Sigmoid colon (tissue), 7 donors: Measurements from ENCODE around the gene KCNAB2. TPM values are rescaled to one million over a fixed set of nuclear protein-coding genes. Genes with fewer than 3 reads are reported as not detected.

Source experiments
- DNase-seq: peaks from one replicate; pipeline ENCODE4 v3.0.0-alpha.2; 2019
- H3K27ac ChIP-seq, 4 donors: fragments of 200-600 bp; sonication (generic); one replicate each; pipeline ENCODE4 v1.5.1; 2016 to 2019; ENCODE audit warnings: mild to moderate bottlenecking in 1 of 4
- H3K27me3 ChIP-seq, 3 donors: fragments of 200-600 bp; sonication (generic); one replicate each; pipeline ENCODE4 v1.5.1; 2019; ENCODE audit warnings: mild to moderate bottlenecking in 1 of 3
- H3K36me3 ChIP-seq, 4 donors: fragments of 200-600 bp; sonication (generic); one replicate each; pipeline ENCODE4 v1.5.1; 2016 to 2019
- H3K4me1 ChIP-seq, 4 donors: fragments of 200-600 bp; sonication (generic); one replicate each; pipeline ENCODE4 v1.5.1; 2017 to 2019
- H3K4me3 ChIP-seq, 4 donors: fragments of 200-600 bp; sonication (generic); one replicate each; pipeline ENCODE4 v1.5.1; 2017 to 2019; ENCODE audit warnings: mild to moderate bottlenecking in 2 of 4, moderate library complexity in 1 of 4
- H3K9me3 ChIP-seq, 4 donors: fragments of 200-600 bp in 3 of 4; sonication (generic) in 3 of 4; one replicate each; pipeline versions ENCODE4 v1.5.1 to v1.6.1; 2013 to 2019
- EP300 ChIP-seq, 4 donors: sonication (generic); formaldehyde crosslinking; IDR thresholded peaks; one replicate each; pipeline ENCODE4 v1.6.1; 2017; ENCODE audit warnings: antibody characterized with exemption in 4 of 4
- POLR2A ChIP-seq, 2 donors: fragments of 450-650 bp; IDR thresholded peaks; one replicate each; pipeline ENCODE4 v1.6.1; 2016; ENCODE audit warnings: antibody characterized with exemption in 2 of 2, mild to moderate bottlenecking in 2 of 2, moderate library complexity in 2 of 2
- POLR2AphosphoS5 ChIP-seq, 4 donors: sonication (generic); formaldehyde crosslinking; IDR thresholded peaks; one replicate each; pipeline ENCODE4 v1.6.1; 2017; ENCODE audit warnings: antibody characterized with exemption in 4 of 4
- WGBS, 2 donors: extraction: QIAGEN DNeasy Blood & Tissue Kit; methylation state at CpG; one replicate each; pipeline ENCODE4 v1.1.7; 2013; 5-methylcytosine and 5-hydroxymethylcytosine counted together
- intact Hi-C: fragments of 100-400 bp; cut with DNase I; formaldehyde crosslinking; loops from one replicate; pipeline ENCODE4 v1.15.1; 2023
- polyA plus RNA-seq, 3 donors: library from polyadenylated mRNA; stranded (reverse); fragments of 200-250 nt; gene quantifications; one replicate each; pipeline ENCODE4 v1.2.3, GENCODE V29; 2013
- total RNA-seq, 4 donors: library from RNA; depleted of rRNA; stranded (reverse); fragments of >200 nt; gene quantifications; one replicate each; pipeline ENCODE4 v1.1.0, GENCODE V29; 2016
- TF ChIP-seq, protein P1 (sequence below), 4 experiments: fragments of 450-650 bp in 3 of 4; fragments of 200-600 bp in 1 of 4; IDR thresholded peaks; one replicate each; pipeline ENCODE4 v1.5.1; 2016 to 2019; ENCODE audit warnings: antibody characterized with exemption in 4 of 4, mild to moderate bottlenecking in 3 of 4, moderate library complexity in 2 of 4
- donor health status: healthy with polysubstance abuse.
- donor health status: Bipolar disorder and iron deficiency.
- donor health status: healthy.

Gene KCNAB2
- total and polyA plus RNA-seq, 7 donors = 3.0 to 23.5 (median 7.7) TPM

DNA sequence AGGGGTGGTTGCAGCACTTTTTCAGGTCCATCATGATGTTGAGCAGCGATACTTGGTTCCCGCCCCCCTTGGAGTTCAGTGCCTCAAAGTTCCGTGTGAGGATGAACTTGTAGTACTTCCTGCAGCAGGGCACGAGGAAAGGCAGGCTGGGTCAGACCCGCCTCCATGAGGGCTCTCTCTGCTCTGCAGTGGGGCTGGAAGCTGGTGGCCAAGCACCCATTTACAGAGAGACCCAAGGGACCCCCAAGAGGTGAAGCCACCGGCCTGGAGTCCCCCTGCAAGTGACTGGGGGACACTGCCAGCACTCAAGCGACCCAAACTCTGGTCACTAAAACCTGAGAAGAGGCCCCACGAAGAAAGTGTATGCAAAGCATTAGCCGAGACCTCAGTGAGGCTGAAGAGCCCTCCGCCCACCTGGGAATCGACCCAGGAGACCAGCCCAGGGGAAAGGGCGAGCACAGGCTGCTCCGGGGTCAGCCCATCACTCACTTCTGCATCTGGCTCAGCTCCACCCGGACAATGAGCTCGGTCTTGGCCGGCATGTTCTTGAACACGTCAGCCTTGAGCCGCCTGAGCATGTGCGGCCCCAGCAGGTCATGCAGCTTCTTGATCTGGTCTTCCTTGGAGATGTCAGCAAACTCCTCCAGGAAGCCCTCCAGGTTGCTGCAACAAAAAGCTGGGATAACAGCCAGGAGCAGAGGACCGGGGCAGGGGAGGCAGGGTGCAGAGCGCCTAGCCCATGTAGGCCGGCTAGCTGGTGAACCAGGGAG lies 89.2 kb downstream of the KCNAB2 start:
- peaks cover 0 to 5% (median 0%) of the 10 kb centered on the region in 4 donors for H3K9me3 ChIP-seq
- WGBS, 2 donors = 80 to 85% methylated on average over 22 of the region's 22 CpGs
- no peak overlapping the region for H3K27ac ChIP-seq
- H3K36me3 ChIP-seq = no peaks in the 10 kb centered on the region
- intact Hi-C loops = no loop called here
- H3K4me1 ChIP-seq = no peaks in the 10 kb centered on the region
- no peak for TF ChIP-seq POLR2A (IDR thresholded peaks at IDR 0.05)
- no peak for TF ChIP-seq EP300 (IDR thresholded peaks at IDR 0.05)
- no peak for TF ChIP-seq POLR2AphosphoS5 (IDR thresholded peaks at IDR 0.05)
- TF ChIP-seq, protein P1, sequence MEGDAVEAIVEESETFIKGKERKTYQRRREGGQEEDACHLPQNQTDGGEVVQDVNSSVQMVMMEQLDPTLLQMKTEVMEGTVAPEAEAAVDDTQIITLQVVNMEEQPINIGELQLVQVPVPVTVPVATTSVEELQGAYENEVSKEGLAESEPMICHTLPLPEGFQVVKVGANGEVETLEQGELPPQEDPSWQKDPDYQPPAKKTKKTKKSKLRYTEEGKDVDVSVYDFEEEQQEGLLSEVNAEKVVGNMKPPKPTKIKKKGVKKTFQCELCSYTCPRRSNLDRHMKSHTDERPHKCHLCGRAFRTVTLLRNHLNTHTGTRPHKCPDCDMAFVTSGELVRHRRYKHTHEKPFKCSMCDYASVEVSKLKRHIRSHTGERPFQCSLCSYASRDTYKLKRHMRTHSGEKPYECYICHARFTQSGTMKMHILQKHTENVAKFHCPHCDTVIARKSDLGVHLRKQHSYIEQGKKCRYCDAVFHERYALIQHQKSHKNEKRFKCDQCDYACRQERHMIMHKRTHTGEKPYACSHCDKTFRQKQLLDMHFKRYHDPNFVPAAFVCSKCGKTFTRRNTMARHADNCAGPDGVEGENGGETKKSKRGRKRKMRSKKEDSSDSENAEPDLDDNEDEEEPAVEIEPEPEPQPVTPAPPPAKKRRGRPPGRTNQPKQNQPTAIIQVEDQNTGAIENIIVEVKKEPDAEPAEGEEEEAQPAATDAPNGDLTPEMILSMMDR (IDR thresholded peaks at IDR 0.05) = no peak
- H3K27me3 ChIP-seq = no peaks in the 10 kb centered on the region
- peak; percentile 52 for DNase-seq
- H3K4me3 ChIP-seq = no peak overlapping the region

DNA sequence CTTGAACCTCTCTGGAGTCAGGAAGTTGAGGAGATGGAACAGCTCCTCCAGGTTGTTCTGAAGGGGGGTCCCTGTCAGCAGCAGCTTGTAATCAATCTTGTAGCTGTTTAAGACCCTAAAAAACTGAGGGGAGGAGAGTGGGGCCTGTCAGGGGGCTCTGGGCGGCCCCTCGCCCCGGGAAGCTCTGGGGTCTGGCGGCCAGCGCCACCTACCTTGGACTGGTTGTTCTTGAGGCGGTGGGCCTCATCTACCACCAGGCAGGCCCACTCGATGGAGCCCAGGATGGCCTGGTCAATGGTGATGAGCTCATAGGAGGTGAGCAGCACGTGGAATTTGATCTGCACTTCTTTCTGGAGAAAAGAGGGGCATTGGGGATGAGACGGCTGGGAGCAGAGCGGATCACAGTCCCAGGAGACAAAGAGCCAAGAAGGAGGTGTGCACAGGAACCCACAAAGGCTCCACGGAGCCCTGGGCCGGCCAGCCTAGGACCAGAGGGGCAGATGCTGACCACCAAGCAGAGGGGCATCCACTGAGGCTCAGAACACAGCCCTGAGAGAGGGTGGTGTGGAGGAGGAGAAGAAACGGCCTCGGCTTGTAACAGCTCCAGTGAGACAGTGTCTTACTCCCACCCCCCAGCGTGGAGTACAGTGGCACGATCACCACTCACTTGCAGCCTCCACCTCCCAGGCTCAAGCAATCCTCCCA lies 91.0 kb downstream of the KCNAB2 start:
- intact Hi-C loops = no loop called here
- TF ChIP-seq, protein P1 (IDR thresholded peaks at IDR 0.05) = no peak
- TF ChIP-seq POLR2AphosphoS5 (IDR thresholded peaks at IDR 0.05) (no peak), EP300 (IDR thresholded peaks at IDR 0.05) (no peak), POLR2A (IDR thresholded peaks at IDR 0.05) (no peak)
- WGBS, 2 donors = 86% methylated on average over 16 of the region's 16 CpGs
- Histone ChIP-seq H3K27me3 (no peaks in the 10 kb centered on the region), H3K4me1 (no peaks in the 10 kb centered on the region), H3K9me3 (peaks cover 0 to 5% (median 0%) of the 10 kb centered on the region in 4 donors), H3K36me3 (no peaks in the 10 kb centered on the region), H3K4me3 (no peak overlapping the region), H3K27ac (no peak overlapping the region)
- peak; percentile 39 for DNase-seq

DNA sequence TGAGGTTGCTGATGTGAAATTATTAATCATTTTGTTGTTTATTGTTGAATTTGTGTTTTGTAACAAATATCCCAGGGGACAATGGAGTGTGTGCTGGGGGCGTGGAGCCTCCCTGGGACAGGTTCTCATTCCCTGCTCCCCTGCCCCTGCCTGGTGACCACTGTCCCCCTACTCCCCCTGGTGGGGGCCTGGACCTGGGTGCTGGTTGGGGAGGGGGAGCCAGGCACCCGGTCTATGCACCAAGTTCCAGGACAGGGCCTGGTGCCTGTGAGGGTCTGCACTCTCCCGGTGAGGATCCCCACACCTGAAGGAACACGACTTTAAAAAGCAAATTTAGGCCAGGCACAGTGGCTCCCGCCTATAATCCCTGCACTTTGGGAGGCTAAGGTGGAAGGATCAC lies 92.1 kb downstream of the KCNAB2 start:
- no peaks in the 10 kb centered on the region for H3K27me3 ChIP-seq
- no peak overlapping the region for H3K4me3 ChIP-seq
- no peak for TF ChIP-seq POLR2AphosphoS5 (IDR thresholded peaks at IDR 0.05)
- TF ChIP-seq, protein P1 (IDR thresholded peaks at IDR 0.05) = no peak
- TF ChIP-seq POLR2A (IDR thresholded peaks at IDR 0.05) = no peak
- no peak for TF ChIP-seq EP300 (IDR thresholded peaks at IDR 0.05)
- intact Hi-C loops = no loop called here
- no peaks in the 10 kb centered on the region for H3K9me3 ChIP-seq
- H3K27ac ChIP-seq = no peak overlapping the region
- peak; percentile 42 for DNase-seq
- WGBS, 2 donors = 72 to 79% methylated on average over 5 of the region's 5 CpGs
- H3K4me1 ChIP-seq = no peaks in the 10 kb centered on the region
- H3K36me3 ChIP-seq = no peaks in the 10 kb centered on the region

DNA sequence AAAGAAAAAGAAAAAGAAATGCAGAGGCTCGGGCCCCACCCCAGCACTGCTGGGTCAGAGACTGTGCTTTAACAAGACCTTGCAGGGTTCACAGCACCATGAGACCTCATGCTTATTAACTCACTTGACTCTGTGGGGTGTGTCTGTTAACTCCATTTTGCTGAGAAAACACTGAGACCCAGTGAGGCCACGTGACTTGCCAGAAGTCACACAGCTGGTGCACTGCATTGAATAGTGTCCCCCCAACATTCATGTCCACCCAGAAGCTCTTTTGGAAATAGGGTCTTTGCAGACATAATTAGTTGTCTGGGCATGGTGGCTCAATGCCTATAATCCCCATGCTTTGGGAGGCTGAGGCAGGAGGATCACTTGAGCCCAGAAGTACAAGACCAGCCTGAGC lies 94.7 kb downstream of the KCNAB2 start:
- no peaks in the 10 kb centered on the region for H3K4me1 ChIP-seq
- H3K27me3 ChIP-seq = peaks cover 0 to 2% (median 0%) of the 10 kb centered on the region in 3 donors
- DNase-seq = peak; percentile 18
- no peak overlapping the region for H3K4me3 ChIP-seq
- no peak overlapping the region for H3K27ac ChIP-seq
- intact Hi-C loops = no loop called here
- no peaks in the 10 kb centered on the region for H3K36me3 ChIP-seq
- no peaks in the 10 kb centered on the region for H3K9me3 ChIP-seq
- 70 to 87% methylated on average over 2 of the region's 2 CpGs for WGBS, 2 donors
- TF ChIP-seq POLR2AphosphoS5 (IDR thresholded peaks at IDR 0.05) = no peak
- TF ChIP-seq, protein P1 (IDR thresholded peaks at IDR 0.05) = no peak
- no peak for TF ChIP-seq EP300 (IDR thresholded peaks at IDR 0.05)
- no peak for TF ChIP-seq POLR2A (IDR thresholded peaks at IDR 0.05)
